CD1c-positive myeloid dendritic cell (primary cell): ENCODE measurements around the gene ACTL8.

Experiments
- DNase-seq: peaks from one replicate; pipeline ENCODE4 v3.0.0-alpha.2; 2016; ENCODE audit errors: extremely low spot score

Gene ACTL8

GRCh38 chr1:17875882-17876280 lies 120.7 kb downstream of the ACTL8 start:
- DNase-seq: no peak
